ENCODE data around the gene EFL1.

- TF ChIP-seq, protein P1, sequence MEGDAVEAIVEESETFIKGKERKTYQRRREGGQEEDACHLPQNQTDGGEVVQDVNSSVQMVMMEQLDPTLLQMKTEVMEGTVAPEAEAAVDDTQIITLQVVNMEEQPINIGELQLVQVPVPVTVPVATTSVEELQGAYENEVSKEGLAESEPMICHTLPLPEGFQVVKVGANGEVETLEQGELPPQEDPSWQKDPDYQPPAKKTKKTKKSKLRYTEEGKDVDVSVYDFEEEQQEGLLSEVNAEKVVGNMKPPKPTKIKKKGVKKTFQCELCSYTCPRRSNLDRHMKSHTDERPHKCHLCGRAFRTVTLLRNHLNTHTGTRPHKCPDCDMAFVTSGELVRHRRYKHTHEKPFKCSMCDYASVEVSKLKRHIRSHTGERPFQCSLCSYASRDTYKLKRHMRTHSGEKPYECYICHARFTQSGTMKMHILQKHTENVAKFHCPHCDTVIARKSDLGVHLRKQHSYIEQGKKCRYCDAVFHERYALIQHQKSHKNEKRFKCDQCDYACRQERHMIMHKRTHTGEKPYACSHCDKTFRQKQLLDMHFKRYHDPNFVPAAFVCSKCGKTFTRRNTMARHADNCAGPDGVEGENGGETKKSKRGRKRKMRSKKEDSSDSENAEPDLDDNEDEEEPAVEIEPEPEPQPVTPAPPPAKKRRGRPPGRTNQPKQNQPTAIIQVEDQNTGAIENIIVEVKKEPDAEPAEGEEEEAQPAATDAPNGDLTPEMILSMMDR (IDR thresholded peaks at IDR 0.05), result no peak
- no peak for TF ChIP-seq MAZ (IDR thresholded peaks at IDR 0.05; ENCODE audit: borderline replicate concordance, low read depth, low read length)
- no peak for TF ChIP-seq RFX5 (IDR thresholded peaks at IDR 0.05)
- no peak for TF ChIP-seq RAD21 (conservative IDR thresholded peaks at IDR 0.05 in 1 of 2, IDR thresholded peaks at IDR 0.05 in 1 of 2)
- TF ChIP-seq CBX8 (IDR thresholded peaks at IDR 0.05), result no peak
- TF ChIP-seq EHMT2 (IDR thresholded peaks at IDR 0.05; ENCODE audit: low read depth), result no peak
- TF ChIP-seq POLR2A (IDR thresholded peaks at IDR 0.05; ENCODE audit: low read length), result no peak
- TF ChIP-seq RCOR1 (IDR thresholded peaks at IDR 0.05; ENCODE audit: low read depth, low read length), result no peak
- TF ChIP-seq SMC3 (IDR thresholded peaks at IDR 0.05), result no peak
- TF ChIP-seq POLR2AphosphoS2 (conservative IDR thresholded peaks at IDR 0.05; ENCODE audit: low read length), result no peak
Observed at GRCh38 chr15:82292271-82292670, 29.7 kb upstream of the EFL1 start.
